ENCODE data around the gene TMEM128.

DNA sequence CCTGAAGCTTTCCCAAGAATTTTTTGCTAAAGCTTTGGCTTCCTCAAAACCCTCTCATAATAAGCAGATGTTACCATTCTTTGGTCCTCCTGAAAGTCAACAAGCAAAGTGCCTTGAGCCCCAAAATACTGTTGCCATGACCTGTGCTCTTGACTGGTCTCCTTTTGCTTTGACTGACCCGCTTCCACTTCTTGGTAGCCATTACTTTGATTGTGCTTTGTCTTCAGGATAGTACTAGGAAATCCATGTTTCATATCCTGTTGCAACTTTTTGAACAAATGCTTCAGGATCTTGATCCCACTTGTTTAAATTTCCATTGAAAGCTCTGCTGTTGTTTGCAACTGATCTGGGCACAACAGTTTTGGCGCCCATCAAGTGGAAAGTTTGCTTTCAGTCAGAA lies 14.4 kb downstream of the TMEM128 start:
- TF ChIP-seq, protein P1, sequence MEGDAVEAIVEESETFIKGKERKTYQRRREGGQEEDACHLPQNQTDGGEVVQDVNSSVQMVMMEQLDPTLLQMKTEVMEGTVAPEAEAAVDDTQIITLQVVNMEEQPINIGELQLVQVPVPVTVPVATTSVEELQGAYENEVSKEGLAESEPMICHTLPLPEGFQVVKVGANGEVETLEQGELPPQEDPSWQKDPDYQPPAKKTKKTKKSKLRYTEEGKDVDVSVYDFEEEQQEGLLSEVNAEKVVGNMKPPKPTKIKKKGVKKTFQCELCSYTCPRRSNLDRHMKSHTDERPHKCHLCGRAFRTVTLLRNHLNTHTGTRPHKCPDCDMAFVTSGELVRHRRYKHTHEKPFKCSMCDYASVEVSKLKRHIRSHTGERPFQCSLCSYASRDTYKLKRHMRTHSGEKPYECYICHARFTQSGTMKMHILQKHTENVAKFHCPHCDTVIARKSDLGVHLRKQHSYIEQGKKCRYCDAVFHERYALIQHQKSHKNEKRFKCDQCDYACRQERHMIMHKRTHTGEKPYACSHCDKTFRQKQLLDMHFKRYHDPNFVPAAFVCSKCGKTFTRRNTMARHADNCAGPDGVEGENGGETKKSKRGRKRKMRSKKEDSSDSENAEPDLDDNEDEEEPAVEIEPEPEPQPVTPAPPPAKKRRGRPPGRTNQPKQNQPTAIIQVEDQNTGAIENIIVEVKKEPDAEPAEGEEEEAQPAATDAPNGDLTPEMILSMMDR (IDR thresholded peaks at IDR 0.05), result no peak
- TF ChIP-seq POLR2A (IDR thresholded peaks at IDR 0.05), result no peak
